Karpas-422 (cell line): Measurements from ENCODE around the gene DHRS4L2. TPM values are rescaled to one million over a fixed set of nuclear protein-coding genes. Genes with fewer than 3 reads are reported as not detected.
A peak's percentile ranks its signal among the peaks of the same experiment; 100 is the strongest.
"Not testable (repeated sequence)": the region's sequence is repeated elsewhere in the genome, so short reads cannot be mapped to it uniquely, and the experiment has no call there.

Experiments used
- DNase-seq: peaks from one replicate; pipeline ENCODE4 v3.0.0-alpha.2; 2015
- H2AFZ ChIP-seq: fragments of 200-600 bp; sonication (generic); 2 replicates; pipeline ENCODE4 v1.6.1; 2014; ENCODE audit warnings: antibody characterized with exemption, low read length, mixed read lengths
- H3K27ac ChIP-seq: fragments of 200-600 bp; sonication (generic); 2 replicates; pipeline ENCODE4 v1.5.1; 2014; ENCODE audit warnings: mild to moderate bottlenecking, low read length, moderate library complexity
- H3K27me3 ChIP-seq: fragments of 200-600 bp; sonication (generic); 2 replicates; pipeline ENCODE4 v1.6.1; 2014; ENCODE audit warnings: low read length, mixed read lengths
- H3K36me3 ChIP-seq: fragments of 200-600 bp; sonication (generic); 2 replicates; pipeline ENCODE4 v1.6.1; 2014; ENCODE audit warnings: low read length, mixed read lengths; ENCODE audit not compliant: insufficient read depth
- H3K4me1 ChIP-seq: fragments of 200-600 bp; sonication (generic); 2 replicates; pipeline ENCODE4 v1.6.1; 2014; ENCODE audit warnings: mild to moderate bottlenecking, low read length, mixed read lengths
- H3K4me2 ChIP-seq: fragments of 200-600 bp; sonication (generic); 2 replicates; pipeline ENCODE4 v1.6.1; 2014; ENCODE audit warnings: low read length, low read depth, mild to moderate bottlenecking; ENCODE audit not compliant: poor library complexity, severe bottlenecking
- H3K4me3 ChIP-seq: fragments of 200-600 bp; sonication (generic); 2 replicates; pipeline ENCODE4 v1.5.1; 2014; ENCODE audit warnings: mild to moderate bottlenecking, antibody characterized with exemption, low read length, mixed read lengths
- H3K79me2 ChIP-seq: fragments of 200-600 bp; sonication (generic); 2 replicates; pipeline ENCODE4 v1.6.1; 2014; ENCODE audit warnings: mild to moderate bottlenecking, low read length, mixed read lengths
- H3K9ac ChIP-seq: fragments of 200-600 bp; sonication (generic); 2 replicates; pipeline ENCODE4 v1.6.0; 2014; ENCODE audit warnings: low read length
- H3K9me2 ChIP-seq: fragments of 200-600 bp; sonication (generic), shearing (Covaris generic); replicated peaks from 2 replicates; pipeline ENCODE4 v1.6.0; 2014; ENCODE audit warnings: mild to moderate bottlenecking, low read length, moderate library complexity; ENCODE audit not compliant: insufficient read depth
- H3K9me3 ChIP-seq: fragments of 300-700, 200-600 bp; sonication (generic); 2 replicates; pipeline ENCODE4 v1.6.1; 2014; ENCODE audit warnings: low read length, mixed read lengths
- H4K20me1 ChIP-seq: fragments of 200-600 bp; sonication (generic); 2 replicates; pipeline ENCODE4 v1.6.1; 2014; ENCODE audit warnings: mild to moderate bottlenecking, antibody characterized with exemption, low read length, low read depth; ENCODE audit not compliant: insufficient read depth
- total RNA-seq: library from RNA; depleted of rRNA; stranded (reverse); fragments of >200 nt; shearing (Covaris generic); gene quantifications from 2 replicates; pipeline ENCODE4 v1.2.3, GENCODE V29; 2014; ENCODE audit warnings: low replicate concordance; rRNA removed

Gene DHRS4L2
- 53.7 and 66.1 TPM in 2 replicates for total RNA-seq

- not testable (repeated sequence) for H3K79me2 ChIP-seq, H3K36me3 ChIP-seq, H2AFZ ChIP-seq, H4K20me1 ChIP-seq, H3K27me3 ChIP-seq, H3K9me2 ChIP-seq, H3K9me3 ChIP-seq
- DNase-seq = peak; percentile 94
- H3K4me2 ChIP-seq = peak within 1 kb of the TSS; percentile 82
- peak within 1 kb of the TSS; percentile 71 for H3K4me3 ChIP-seq
- H3K27ac ChIP-seq = peak within 1 kb of the TSS; percentile 1; the same call in 1 of the 2 replicates
- H3K9ac ChIP-seq = peak within 1 kb of the TSS; percentile 77
- peaks cover 16% of the 10 kb centered on the region for H3K4me1 ChIP-seq
Observed at GRCh38 chr14:23988607-23989363, at the start of gene DHRS4L2. Gene DHRS4L2 (plus strand): TSS chr14:23988929. CDS start chr14:23988948, 19 bp downstream.

DNA sequence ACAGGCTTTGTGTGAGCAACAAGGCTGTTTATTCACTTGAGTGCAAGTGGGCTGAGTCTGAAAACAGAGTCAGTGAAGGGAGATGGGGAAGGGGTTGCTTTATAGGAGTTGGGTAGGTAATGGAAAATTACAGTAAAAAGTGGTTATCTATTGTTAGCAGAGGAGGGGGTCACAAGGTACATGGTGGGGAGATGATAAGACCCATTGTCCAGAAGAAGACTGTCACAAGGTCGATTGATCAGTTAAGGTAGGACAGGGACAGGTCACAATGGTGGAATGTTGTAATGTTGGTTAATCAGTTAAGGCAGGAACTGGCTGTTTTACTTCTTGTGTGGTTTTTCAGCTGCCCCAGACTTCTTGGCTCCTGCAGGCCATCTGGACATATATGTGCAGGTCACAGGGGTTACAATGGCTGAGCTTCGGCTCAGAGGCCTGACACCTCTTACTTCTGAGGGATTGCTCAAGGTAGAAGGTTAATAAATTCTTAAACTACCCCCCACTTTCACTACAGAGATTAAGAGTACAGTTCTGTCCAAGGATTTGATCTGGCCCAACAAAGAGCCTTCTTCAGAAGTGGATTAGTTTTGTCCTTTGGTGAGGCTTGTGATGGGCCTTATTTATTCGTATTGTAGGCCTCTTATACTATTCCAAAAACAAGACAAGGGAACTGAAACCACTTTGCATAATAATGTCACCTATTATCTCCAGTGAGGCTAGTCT is 49.0 kb upstream of the DHRS4L2 start:
- Histone ChIP-seq H3K9me2 (no peaks in the 10 kb centered on the region), H3K4me2 (no peak overlapping the region), H3K9me3 (no peaks in the 10 kb centered on the region), H2AFZ (no peak overlapping the region), H3K79me2 (no peaks in the 10 kb centered on the region), H4K20me1 (no peaks in the 10 kb centered on the region; the same call in 1 of the 2 replicates), H3K27ac (no peak overlapping the region), H3K4me1 (no peaks in the 10 kb centered on the region), H3K27me3 (no peaks in the 10 kb centered on the region), H3K36me3 (no peaks in the 10 kb centered on the region), H3K4me3 (no peak overlapping the region), H3K9ac (no peak overlapping the region)
- no peak for DNase-seq

- Histone ChIP-seq H3K79me2 (no peaks in the 10 kb centered on the region), H2AFZ (no peak overlapping the region)
Observed at GRCh38 chr14:23941230-23941629, 47.5 kb upstream of the DHRS4L2 start.

DNA sequence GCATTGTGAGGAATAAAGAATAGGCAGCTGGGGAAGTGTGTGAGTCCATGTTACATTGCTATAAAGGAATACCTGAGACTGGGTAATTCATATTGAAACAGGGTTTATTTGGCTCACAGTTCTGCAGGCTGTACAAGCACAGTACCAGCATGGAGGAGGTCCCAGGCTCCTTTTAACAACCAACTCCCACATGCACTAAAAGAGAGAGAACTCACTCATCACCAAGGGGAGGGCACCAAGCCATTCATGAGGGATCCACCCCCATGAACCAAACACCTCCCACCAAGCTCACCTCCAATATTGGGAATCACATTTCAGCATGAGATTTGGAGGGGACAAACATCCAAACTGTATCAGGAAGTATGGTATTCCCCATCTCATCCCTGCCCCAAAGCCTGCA is 47.1 kb upstream of the DHRS4L2 start:
- H3K27me3 ChIP-seq = no peaks in the 10 kb centered on the region
- no peak for DNase-seq
- H4K20me1 ChIP-seq = peaks cover 4% of the 10 kb centered on the region; the same call in 1 of the 2 replicates
- no peak overlapping the region for H2AFZ ChIP-seq
- no peak overlapping the region for H3K4me2 ChIP-seq
- no peak overlapping the region for H3K9ac ChIP-seq
- no peaks in the 10 kb centered on the region for H3K9me3 ChIP-seq
- no peaks in the 10 kb centered on the region for H3K4me1 ChIP-seq
- no peaks in the 10 kb centered on the region for H3K79me2 ChIP-seq
- H3K9me2 ChIP-seq = no peaks in the 10 kb centered on the region
- no peaks in the 10 kb centered on the region for H3K36me3 ChIP-seq
- no peak overlapping the region for H3K27ac ChIP-seq
- no peak overlapping the region for H3K4me3 ChIP-seq

More at GRCh38 chr14:23941230-23941629, 47.5 kb upstream of the DHRS4L2 start:
- H4K20me1 ChIP-seq = peaks cover 4% of the 10 kb centered on the region; the same call in 1 of the 2 replicates
- no peak overlapping the region for H3K9ac ChIP-seq
- no peaks in the 10 kb centered on the region for H3K9me3 ChIP-seq
- H3K4me1 ChIP-seq = no peaks in the 10 kb centered on the region
- no peaks in the 10 kb centered on the region for H3K36me3 ChIP-seq
- no peak overlapping the region for H3K4me2 ChIP-seq
- no peaks in the 10 kb centered on the region for H3K27me3 ChIP-seq
- no peak overlapping the region for H3K27ac ChIP-seq
- no peak for DNase-seq
- H3K4me3 ChIP-seq = no peak overlapping the region
- no peaks in the 10 kb centered on the region for H3K9me2 ChIP-seq

DNA sequence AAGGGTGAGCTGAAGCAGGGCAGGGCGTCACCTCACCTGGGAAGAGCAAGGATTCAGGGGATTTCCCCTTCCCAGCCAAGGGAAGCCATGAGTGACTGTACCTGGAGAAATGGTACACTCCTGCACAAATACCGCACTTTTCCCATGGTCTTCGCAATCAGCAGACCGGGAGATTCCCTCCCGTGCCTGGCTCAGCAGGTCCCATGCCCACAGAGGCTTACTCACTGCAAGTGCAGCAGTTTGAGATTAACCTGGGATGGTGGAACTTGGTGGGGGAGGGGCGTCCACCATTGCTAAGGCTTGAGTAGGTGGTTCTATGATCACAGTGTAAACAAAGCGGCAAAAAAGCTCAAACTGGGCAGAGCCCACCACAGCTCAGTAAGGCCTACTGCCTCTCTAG is 46.1 kb upstream of the DHRS4L2 start:
- no peak for DNase-seq
- no peak overlapping the region for H3K9ac ChIP-seq
- no peaks in the 10 kb centered on the region for H3K9me3 ChIP-seq
- H2AFZ ChIP-seq = no peak overlapping the region
- H3K4me2 ChIP-seq = no peak overlapping the region
- no peaks in the 10 kb centered on the region for H3K4me1 ChIP-seq
- H3K27me3 ChIP-seq = no peaks in the 10 kb centered on the region
- no peak overlapping the region for H3K4me3 ChIP-seq
- no peaks in the 10 kb centered on the region for H3K79me2 ChIP-seq
- H3K36me3 ChIP-seq = no peaks in the 10 kb centered on the region
- H4K20me1 ChIP-seq = peaks cover 4% of the 10 kb centered on the region; the same call in 1 of the 2 replicates
- H3K27ac ChIP-seq = no peak overlapping the region
- H3K9me2 ChIP-seq = no peaks in the 10 kb centered on the region

GRCh38 chr14:23949069-23949468 is 39.7 kb upstream of the DHRS4L2 start:
- DNase-seq, H2AFZ ChIP-seq, H3K36me3 ChIP-seq, H3K27ac ChIP-seq, H3K4me3 ChIP-seq, H3K79me2 ChIP-seq, H3K9me2 ChIP-seq, H3K4me2 ChIP-seq, H3K27me3 ChIP-seq, H3K9ac ChIP-seq, H3K4me1 ChIP-seq, H4K20me1 ChIP-seq: not testable (repeated sequence)
- peaks cover 12% of the 10 kb centered on the region for H3K9me3 ChIP-seq

DNA sequence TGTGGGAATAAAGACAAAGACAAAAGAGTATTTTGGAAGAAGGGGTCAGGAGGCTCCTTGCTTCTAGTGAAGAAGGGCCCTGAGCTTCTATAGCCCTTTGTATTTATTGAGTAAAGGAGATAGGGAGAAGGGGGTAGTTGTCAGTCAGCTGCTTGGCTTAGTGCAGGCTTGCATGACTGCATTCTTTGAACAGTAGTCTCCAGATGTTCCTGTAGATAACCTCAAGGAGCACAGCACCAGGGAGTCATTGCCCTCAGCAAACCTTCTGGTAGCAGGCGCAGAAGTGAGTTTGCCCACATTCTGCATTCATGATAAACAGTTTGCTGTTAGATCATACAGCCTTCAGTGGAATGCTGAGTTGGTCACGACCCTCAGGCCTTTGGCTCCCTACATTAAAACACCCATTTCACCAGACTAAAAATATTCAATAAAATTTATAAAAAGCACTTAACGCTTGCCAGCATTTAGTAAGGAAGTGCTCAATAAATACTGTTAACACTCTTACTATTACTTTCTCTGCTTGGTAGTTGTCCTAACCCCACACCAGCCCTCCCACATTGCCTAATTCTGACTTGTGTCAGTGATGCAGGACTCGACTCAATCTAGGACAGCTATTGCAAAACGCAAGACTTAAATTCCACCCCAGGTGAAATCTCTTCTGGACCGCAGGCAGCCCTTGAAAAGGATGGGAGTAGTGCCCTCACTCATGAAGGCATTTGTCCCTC is 38.2 kb upstream of the DHRS4L2 start:
- H3K36me3 ChIP-seq = no peaks in the 10 kb centered on the region
- H3K4me2 ChIP-seq = no peak overlapping the region
- no peaks in the 10 kb centered on the region for H3K27me3 ChIP-seq
- peaks cover 12% of the 10 kb centered on the region for H3K9me3 ChIP-seq
- H3K4me3 ChIP-seq = no peak overlapping the region
- no peak overlapping the region for H3K27ac ChIP-seq
- no peak overlapping the region for H3K9ac ChIP-seq
- peaks cover 10% of the 10 kb centered on the region for H3K79me2 ChIP-seq
- no peaks in the 10 kb centered on the region for H3K9me2 ChIP-seq
- H4K20me1 ChIP-seq = peaks cover 4% of the 10 kb centered on the region; the same call in 1 of the 2 replicates
- no peak for DNase-seq
- H3K4me1 ChIP-seq = peaks cover 17% of the 10 kb centered on the region
- no peak overlapping the region for H2AFZ ChIP-seq

GRCh38 chr14:23951136-23951466 is 37.6 kb upstream of the DHRS4L2 start:
- H3K4me3 ChIP-seq, H3K36me3 ChIP-seq, H2AFZ ChIP-seq, H3K9ac ChIP-seq, H3K27ac ChIP-seq, H4K20me1 ChIP-seq, H3K4me2 ChIP-seq, H3K27me3 ChIP-seq, H3K9me2 ChIP-seq, DNase-seq: not testable (repeated sequence)
- H3K4me1 ChIP-seq = peaks cover 17% of the 10 kb centered on the region
- H3K79me2 ChIP-seq = peaks cover 10% of the 10 kb centered on the region
- peaks cover 12% of the 10 kb centered on the region for H3K9me3 ChIP-seq
